Measurements from ENCODE around the gene PPAT.
"Not testable (repeated sequence)": the region's sequence is repeated elsewhere in the genome, so short reads cannot be mapped to it uniquely, and the experiment has no call there.

PPAT gene

GRCh38 chr4:56435140-56435926 lies at the start of gene PPAT:
PPAT (minus strand) TSS chr4:56435615; CDS start chr4:56435477, 138 bp downstream.
- peak; percentile 98 for DNase-seq (ENCODE audit: low read depth in 1 of 2, low spot score in 1 of 2)

DNA sequence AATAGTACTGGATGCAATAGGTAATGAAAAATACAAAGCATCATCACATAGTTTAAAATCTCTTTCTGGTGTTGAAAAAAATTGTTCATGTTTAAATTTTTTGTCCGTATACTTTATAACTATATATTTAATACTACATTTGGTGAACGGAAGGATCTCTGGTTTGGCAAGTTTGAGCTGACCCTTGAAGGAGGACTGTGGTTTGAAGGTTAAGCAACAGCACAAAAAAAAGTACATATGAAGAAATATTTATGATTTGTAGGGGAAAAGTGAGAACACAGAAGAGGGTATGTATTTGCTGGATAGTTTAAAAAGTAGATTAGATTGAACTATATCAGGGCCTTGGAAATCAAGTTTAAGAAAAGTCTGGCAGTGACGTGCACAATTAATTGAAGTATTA lies 45.3 kb upstream of the PPAT start:
- no peak for DNase-seq (ENCODE audit: low read depth in 1 of 2, low spot score in 1 of 2)

- DNase-seq (ENCODE audit: low read depth in 1 of 2, low spot score in 1 of 2): no peak
These were observed 41.8 kb upstream of the PPAT start for GRCh38 chr4:56477192-56477702.

DNA sequence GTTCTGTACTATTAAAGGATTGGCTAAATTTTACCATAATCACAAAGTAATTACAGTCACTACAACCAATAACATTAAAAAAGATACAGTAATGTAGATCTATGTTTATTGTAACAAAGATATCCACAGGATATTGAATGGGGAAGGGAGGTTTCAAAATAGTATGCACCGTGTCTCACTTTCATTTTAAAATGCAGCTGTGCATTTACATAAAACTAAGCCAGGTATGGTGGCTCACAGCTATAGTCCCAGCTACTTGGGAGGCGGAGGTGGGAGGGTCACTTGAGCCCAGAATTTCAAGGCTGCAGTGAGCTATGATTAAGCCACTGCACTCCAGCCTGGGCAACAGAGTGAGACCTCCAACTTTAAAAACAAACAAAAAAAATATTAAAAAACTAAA lies 40.5 kb upstream of the PPAT start:
- DNase-seq (ENCODE audit: low read depth in 1 of 2, low spot score in 1 of 2): no peak

DNA sequence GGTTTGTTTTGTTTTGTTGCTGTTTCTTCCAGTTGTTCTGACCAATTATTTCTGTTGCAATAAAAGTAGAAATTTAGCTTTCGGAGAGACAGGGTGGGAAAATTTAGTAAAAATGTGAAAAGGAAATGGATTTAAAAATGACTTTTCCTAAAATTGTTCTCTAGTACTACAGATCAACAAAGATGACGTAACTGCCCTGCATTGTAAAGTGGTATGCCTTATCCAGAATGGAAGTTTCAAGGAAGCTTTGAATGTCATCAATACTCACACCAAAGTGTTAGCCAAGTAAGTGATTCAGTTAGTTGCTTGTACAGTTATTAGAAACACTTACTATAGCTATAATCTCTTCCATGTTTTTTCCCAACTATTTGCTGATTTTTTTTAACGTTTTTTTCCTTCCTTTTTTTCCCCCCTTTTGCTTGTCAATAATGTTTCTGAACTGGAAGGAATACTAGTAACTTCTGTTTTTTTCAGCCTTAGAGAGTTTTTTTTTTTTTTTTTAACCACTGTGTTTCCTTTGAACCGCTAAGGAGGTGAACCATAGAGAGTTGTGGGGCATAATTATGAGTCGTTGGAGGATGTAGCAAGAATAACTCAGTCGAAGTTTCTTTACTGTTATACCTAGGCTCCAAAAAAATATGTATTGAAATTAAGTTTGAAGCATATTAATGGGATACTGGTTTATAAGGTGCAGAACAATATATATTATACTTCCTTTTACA lies 34.2 kb upstream of the PPAT start:
- no peak for DNase-seq (ENCODE audit: low read depth in 1 of 2, low spot score in 1 of 2)

DNA sequence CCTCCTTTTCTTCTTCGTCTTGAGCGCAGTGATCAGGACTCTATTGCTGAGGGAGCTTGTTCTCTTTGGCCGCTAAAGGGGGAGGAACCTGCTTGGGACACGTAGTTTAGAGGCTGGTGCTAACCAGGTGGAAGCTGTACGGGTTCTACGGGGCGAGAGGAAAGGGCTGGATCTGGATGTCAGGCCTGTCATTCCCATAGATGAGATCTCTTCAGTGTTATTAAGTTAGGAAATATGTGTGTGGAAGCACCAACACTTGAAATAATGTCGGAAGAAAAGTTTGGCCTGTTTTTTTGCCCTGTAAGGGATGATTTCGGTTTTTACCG lies 32.6 kb upstream of the PPAT start:
- DNase-seq (ENCODE audit: low read depth in 1 of 2, low spot score in 1 of 2): peak in 1 of 2 donors; percentile 9

GRCh38 chr4:56467284-56468096 lies 32.1 kb upstream of the PPAT start, which contains the start of gene SRP72:
SRP72 (plus strand) TSS chr4:56467617; CDS start chr4:56467636, 19 bp downstream.
- DNase-seq (ENCODE audit: low read depth in 1 of 2, low spot score in 1 of 2): peak; percentile 72 to 83

DNA sequence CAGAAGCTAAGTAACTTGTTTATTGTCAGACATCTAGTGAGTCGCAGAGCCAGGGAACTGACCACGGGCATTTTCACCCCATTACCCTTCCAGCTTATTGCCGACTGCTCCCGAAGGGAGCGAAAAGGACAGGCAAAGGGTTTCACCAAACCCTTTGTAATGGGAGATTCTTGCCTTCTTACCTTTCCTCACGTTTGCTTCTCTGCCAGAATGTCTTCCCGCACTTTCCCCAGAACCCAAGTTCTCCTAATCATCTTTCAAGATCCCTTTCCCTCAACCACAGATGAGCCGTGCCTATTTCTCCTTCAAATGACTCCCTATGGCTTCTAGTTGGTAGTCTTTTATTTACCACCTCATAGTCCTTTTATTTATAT lies 31.5 kb upstream of the PPAT start:
- no peak for DNase-seq (ENCODE audit: low read depth in 1 of 2, low spot score in 1 of 2)

- DNase-seq (ENCODE audit: low read depth in 1 of 2, low spot score in 1 of 2): not testable (repeated sequence)
These were observed 30.9 kb upstream of the PPAT start for GRCh38 chr4:56466296-56466761.

DNA sequence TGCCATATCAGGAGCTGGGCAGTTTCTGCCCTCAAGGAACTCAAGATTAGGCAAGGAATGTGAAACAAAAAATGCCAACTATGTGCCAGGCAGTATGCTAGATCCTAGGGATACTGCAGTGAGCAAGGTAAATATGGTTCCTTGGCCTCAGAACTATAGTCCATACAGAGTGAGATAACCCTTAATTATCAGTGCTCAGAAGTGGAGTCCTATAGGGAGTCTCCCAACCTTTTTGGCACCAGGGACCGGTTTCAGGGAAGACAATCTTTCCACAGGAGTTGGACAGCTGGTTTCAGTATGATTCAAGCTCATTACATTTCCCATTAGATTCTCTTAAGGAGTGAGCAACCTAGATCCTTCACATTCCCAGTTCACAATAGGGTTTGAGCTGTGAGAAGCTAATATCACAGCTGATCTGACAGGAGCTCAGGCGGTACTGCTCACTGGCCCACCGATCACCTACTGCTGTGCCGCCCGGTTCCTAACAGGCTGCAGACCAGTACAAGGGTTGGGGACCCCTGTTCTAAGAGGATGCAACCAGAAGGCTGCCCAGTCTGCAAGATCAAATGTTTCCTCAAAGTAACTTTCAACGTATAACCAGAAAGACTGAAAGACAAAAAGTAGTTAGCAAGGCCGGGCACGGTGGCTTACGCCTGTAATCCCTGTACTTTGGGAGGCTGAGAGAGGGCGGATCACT lies 30.3 kb upstream of the PPAT start:
- DNase-seq (ENCODE audit: low read depth in 1 of 2, low spot score in 1 of 2): no peak

- DNase-seq (ENCODE audit: low read depth in 1 of 2, low spot score in 1 of 2): no peak
These were observed 29.2 kb upstream of the PPAT start for GRCh38 chr4:56464581-56464980.

DNA sequence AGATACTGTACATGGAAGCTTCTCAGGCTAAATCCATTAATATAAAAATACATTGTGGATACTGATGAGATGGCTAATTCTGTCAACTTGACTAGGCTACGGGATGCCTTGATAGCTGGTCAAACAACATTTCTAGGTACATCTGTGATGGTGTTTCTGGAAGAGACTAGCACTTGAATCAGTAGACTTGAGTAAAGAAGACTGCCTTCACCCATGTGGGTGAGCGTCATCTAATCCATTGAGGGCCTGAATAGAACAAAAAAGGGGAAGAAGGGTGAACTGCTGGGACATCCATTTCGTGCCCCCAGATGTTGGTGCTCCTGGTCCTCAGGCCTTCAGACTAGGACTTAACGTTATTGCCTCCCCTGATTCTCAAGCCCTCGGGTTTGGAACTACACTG lies 28.3 kb upstream of the PPAT start:
- no peak for DNase-seq (ENCODE audit: low read depth in 1 of 2, low spot score in 1 of 2)

- DNase-seq (ENCODE audit: low read depth in 1 of 2, low spot score in 1 of 2): no peak
These were observed 26.7 kb upstream of the PPAT start for GRCh38 chr4:56462157-56462556.

DNA sequence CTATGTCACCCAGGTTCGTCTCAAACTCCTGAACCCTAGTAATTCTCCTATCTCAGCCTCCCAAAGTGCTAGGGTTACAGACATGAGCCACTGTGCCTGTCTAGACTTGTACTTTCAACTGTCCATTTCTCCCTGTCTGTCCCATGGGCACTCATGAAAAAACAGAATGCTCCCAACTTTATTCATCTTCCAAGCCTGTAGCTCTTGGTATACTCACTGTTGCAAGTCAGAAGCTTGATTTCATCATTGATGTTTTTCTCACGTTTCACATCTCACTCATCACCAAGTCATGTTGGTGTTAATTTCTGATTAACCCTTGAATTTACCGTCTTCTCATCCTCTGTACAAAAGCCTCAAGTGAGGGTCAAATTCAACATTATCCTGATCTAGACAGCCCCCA lies 24.7 kb upstream of the PPAT start:
- no peak for DNase-seq (ENCODE audit: low read depth in 1 of 2, low spot score in 1 of 2)

DNA sequence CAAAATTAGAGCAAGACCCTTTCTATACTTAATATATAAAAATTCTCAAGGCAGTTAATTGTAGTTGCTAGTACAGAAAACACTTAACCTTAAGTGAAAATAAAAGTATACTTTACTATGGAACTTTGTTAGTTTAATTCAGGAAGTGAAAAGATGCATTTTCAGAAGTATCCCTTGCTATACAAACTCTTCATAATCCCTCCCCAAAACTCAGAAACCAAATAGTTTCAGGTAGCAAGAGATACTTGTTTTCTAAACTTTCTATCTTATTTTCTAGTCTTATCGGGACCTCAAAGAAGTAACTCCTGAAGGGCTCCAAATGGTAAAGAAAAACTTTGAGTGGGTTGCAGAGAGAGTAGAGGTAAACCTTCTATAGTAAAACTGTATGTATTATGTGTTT lies 14.9 kb upstream of the PPAT start:
- no peak for DNase-seq (ENCODE audit: low read depth in 1 of 2, low spot score in 1 of 2)

GRCh38 chr4:56449475-56449874 lies 14.1 kb upstream of the PPAT start:
- not testable (repeated sequence) for DNase-seq (ENCODE audit: low read depth in 1 of 2, low spot score in 1 of 2)

DNA sequence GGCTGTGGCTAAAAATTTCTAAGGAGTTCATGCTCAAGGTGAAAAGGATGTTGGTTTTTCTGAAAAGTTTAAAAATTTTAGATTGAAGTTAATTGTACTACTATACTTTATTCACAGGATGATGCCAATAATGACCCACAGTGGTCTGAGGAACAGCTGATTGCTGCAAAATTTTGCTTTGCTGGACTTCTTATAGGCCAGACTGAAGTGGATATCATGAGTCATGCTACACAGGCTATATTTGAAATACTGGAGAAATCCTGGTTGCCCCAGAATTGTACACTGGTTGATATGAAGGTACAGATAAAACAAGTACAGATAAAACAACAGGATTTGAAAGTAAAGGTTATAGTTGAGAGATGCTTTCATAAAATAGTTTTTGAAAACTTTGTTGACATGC lies 12.9 kb upstream of the PPAT start:
- DNase-seq (ENCODE audit: low read depth in 1 of 2, low spot score in 1 of 2): no peak

DNA sequence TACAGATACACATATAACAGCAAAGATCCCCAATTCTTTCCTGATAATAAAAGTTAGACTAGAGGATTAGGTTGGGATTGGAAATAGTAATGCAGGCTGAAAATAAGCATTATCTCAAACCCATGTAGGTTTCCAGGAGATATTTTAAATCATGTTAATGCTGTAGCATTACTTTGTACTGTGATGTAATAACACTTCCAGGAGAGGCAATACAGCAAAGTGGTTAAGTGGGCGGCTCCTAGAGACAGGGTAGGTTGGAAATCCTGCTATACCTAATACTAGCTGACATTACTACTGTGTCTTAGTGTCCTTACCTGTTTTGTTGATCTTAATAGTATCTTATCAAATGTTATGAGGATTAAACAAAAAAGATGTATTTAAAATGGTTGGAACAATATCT lies 10.3 kb upstream of the PPAT start:
- DNase-seq (ENCODE audit: low read depth in 1 of 2, low spot score in 1 of 2): no peak

- no peak for DNase-seq (ENCODE audit: low read depth in 1 of 2, low spot score in 1 of 2)
These were observed 9.3 kb upstream of the PPAT start for GRCh38 chr4:56444719-56445118.

GRCh38 chr4:56440983-56441382 lies 5.6 kb upstream of the PPAT start:
- DNase-seq (ENCODE audit: low read depth in 1 of 2, low spot score in 1 of 2): no peak

GRCh38 chr4:56438766-56439165 lies 3.4 kb upstream of the PPAT start:
- no peak for DNase-seq (ENCODE audit: low read depth in 1 of 2, low spot score in 1 of 2)
